ENCODE results near the gene NLRP3. TPM values are rescaled to one million over a fixed set of nuclear protein-coding genes. Genes with fewer than 3 reads are reported as not detected.

The NLRP3 gene
- total RNA-seq, 2 donors from 2014 or later: 1.0 to 1.3 TPM

GRCh38 chr1:247445526-247446356 lies 29.8 kb downstream of the NLRP3 start:
- Histone ChIP-seq H3K4me3 (no peak overlapping the region), H3K27ac (peak overlapping the region in 1 of 2 donors; percentile 10), H3K36me3 (no peaks in the 10 kb centered on the region), H3K27me3 (no peaks in the 10 kb centered on the region), H3K9me3 (no peaks in the 10 kb centered on the region), H3K4me1 (no peaks in the 10 kb centered on the region)
- DNase-seq (ENCODE audit: low spot score): no peak
- TF ChIP-seq, protein P1, sequence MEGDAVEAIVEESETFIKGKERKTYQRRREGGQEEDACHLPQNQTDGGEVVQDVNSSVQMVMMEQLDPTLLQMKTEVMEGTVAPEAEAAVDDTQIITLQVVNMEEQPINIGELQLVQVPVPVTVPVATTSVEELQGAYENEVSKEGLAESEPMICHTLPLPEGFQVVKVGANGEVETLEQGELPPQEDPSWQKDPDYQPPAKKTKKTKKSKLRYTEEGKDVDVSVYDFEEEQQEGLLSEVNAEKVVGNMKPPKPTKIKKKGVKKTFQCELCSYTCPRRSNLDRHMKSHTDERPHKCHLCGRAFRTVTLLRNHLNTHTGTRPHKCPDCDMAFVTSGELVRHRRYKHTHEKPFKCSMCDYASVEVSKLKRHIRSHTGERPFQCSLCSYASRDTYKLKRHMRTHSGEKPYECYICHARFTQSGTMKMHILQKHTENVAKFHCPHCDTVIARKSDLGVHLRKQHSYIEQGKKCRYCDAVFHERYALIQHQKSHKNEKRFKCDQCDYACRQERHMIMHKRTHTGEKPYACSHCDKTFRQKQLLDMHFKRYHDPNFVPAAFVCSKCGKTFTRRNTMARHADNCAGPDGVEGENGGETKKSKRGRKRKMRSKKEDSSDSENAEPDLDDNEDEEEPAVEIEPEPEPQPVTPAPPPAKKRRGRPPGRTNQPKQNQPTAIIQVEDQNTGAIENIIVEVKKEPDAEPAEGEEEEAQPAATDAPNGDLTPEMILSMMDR (IDR thresholded peaks at IDR 0.05): no peak

DNA sequence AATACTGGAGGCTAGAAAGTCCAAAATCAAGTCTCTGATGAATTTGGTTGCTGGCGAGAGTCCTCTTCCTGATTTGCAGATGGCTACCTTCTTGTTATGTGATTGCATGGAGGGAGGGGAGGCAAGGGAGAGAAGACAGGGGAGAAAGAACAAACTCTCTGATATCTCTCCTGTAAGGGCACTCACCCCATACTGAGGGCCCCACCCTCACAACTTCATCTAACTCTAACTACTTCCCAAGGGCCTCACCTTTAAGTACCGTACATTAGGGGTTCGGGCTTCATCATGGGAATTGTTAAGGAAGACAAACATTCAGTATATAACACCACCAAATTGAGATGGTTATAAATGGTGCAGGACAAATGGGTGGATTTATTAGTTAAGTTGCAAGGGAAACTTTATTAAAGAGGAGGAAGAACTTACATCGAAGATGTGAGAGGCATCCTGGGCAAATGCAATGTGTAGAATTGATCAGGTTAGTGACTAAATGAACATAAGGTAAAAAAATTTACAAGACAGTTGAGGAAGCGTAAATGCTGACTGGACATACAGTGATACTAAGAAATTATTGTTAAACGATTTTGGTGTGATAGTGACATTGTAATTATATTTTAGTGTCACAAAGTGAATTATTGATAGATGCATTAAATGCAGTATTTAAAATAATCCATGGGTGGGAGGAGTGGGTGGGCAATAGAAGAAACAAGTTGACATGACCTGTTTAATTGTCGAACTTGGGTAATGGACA lies 31.4 kb downstream of the NLRP3 start:
- H3K4me3 ChIP-seq: peak overlapping the region in 1 of 2 donors; percentile 51
- no peaks in the 10 kb centered on the region for H3K4me1 ChIP-seq
- no peaks in the 10 kb centered on the region for H3K9me3 ChIP-seq
- no peaks in the 10 kb centered on the region for H3K36me3 ChIP-seq
- TF ChIP-seq, protein P1 (IDR thresholded peaks at IDR 0.05): no peak
- H3K27ac ChIP-seq: no peak overlapping the region
- DNase-seq (ENCODE audit: low spot score): no peak
- H3K27me3 ChIP-seq: no peaks in the 10 kb centered on the region

DNA sequence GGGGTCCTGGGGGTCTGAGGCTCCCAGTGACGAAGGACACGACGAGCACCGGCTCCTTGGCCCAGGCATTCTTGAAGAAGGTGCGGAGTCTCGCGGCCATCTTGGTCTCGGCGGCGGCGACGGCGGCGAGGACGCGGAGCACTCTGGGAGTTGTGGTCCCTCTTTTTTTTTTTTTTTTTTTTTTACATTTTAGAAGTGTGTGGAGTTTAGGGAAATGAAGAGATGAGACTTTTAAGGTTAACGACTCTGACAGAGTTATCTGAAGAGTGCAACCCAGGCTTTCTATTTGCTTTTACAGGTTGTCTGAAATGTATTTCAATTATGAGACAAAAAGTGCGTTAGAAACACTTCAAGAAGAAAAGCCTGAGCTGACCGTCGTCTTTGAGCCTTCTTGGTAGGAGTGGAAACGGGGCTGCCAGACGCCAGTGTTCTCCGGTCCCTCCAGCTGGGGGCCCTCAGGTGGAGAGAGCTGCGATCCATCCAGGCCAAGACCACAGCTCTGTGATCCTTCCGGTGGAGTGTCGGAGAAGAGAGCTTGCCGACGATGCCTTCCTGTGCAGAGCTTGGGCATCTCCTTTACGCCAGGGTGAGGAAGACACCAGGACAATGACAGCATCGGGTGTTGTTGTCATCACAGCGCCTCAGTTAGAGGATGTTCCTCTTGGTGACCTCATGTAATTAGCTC lies 32.3 kb downstream of the NLRP3 start:
- TF ChIP-seq, protein P1 (IDR thresholded peaks at IDR 0.05): no peak
- Histone ChIP-seq H3K27me3 (no peaks in the 10 kb centered on the region), H3K4me1 (no peaks in the 10 kb centered on the region), H3K27ac (peak overlapping the region; percentile 17 to 39), H3K4me3 (peak overlapping the region; percentile 46 to 51), H3K9me3 (no peaks in the 10 kb centered on the region), H3K36me3 (no peaks in the 10 kb centered on the region)
- DNase-seq (ENCODE audit: low spot score): no peak

- no peaks in the 10 kb centered on the region for H3K4me1 ChIP-seq
- no peaks in the 10 kb centered on the region for H3K9me3 ChIP-seq
- H3K27me3 ChIP-seq: no peaks in the 10 kb centered on the region
- H3K36me3 ChIP-seq: no peaks in the 10 kb centered on the region
- DNase-seq (ENCODE audit: low spot score): no peak
- TF ChIP-seq, protein P1 (IDR thresholded peaks at IDR 0.05): no peak
- no peak overlapping the region for H3K4me3 ChIP-seq
- H3K27ac ChIP-seq: no peak overlapping the region
Measured at GRCh38 chr1:247451388-247452010, 35.5 kb downstream of the NLRP3 start.

- Histone ChIP-seq H3K9me3 (no peaks in the 10 kb centered on the region), H3K36me3 (no peaks in the 10 kb centered on the region), H3K27ac (no peak overlapping the region), H3K27me3 (no peaks in the 10 kb centered on the region), H3K4me1 (no peaks in the 10 kb centered on the region), H3K4me3 (no peak overlapping the region)
- TF ChIP-seq, protein P1 (IDR thresholded peaks at IDR 0.05): no peak
- DNase-seq (ENCODE audit: low spot score): no peak
Measured at GRCh38 chr1:247452447-247453039, 36.6 kb downstream of the NLRP3 start.
